NCI-H748 (cell line): ENCODE results near the gene DNAJC7.
A peak's percentile ranks its signal among the peaks of the same experiment; 100 is the strongest.

ENCODE experiments used
- DNase-seq: peaks from one replicate; lab custom pipeline; 2025; ENCODE audit not compliant: unreplicated experiment; lab: John Stamatoyannopoulos, UW

Gene DNAJC7

DNA sequence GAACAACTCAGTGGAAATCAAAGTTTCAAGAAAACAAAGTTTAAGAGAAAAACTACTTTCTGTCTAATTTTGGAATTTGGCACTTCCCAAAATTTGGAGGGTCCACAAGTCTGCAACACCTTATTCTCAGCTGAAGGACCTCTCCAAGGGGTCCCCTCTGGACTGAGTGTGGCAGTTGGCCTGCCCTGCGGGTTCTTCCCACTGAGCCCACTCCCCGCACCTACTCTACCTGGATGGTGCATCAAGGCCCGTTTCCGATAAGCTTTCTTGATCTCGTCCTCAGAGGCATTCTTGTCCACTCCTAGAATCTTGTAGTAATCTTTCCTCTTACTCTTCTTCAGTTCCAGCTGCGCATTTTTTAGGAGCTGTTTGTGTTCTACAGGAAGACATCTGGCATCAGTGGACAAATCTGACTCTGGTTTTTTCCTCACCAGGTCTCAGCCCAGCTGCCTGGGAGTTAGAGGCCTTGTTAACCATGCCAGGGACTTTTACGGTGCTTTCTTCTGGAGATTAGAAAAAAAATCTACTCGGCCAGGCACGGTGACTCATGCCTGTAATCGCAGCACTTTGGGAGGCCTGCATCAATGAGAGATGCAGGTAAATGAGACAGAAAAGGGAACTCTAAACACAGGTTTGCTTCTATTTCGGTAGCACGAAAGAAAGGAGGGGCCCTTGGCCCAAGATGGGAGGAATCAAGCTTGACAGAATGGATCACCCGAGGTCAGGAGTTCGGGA lies 35.0 kb downstream of the DNAJC7 start:
- no peak for DNase-seq

DNA sequence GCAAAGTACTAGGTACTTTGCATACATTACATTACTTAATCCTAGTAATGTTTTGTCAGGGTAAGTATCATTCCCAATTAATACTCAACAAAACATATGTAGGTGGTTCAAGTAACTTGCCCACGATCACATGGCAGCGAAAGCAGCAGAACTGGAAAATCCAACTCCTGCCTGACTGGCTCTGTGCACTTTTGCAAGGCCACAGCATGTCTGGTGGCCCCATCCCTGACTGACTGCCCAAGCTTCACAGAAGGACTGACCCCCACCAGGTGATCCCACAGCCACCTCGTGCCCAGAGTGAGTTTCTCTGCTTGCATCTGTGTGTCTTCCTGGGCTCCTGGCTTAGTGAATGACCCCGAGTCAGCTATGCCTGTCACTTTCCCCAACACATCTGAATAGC lies 39.2 kb downstream of the DNAJC7 start:
- no peak for DNase-seq

DNA sequence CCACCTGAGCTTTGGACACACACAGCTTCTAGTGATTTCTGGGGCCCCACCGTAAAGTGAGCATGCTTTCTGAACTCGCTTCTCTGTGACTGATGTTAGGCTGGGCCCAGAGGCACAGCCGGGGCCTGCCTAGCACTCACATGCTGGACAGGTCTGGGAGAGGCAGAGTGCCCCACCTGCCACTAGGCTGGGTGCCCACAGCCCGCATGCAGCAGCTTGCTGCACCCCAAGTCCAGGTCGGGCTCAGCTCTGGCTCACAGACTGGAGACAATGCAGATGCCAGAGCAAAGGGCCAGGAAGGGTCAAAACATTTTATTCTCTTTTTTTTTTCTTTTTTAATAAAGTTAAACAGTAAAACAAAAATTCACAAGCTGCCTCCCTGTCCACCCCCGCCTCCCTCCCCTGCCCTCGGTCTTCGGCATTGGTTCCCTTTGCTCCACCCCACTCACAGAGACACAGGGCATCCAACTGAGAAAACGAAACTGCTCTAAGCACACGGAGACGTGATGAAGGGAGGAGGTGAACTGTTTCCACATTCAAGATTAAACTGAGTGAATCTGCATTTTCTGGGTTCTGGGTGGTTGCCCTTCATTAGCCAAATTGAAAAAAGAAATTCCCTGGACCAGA lies 41.0 kb downstream of the DNAJC7 start:
- no peak for DNase-seq

DNA sequence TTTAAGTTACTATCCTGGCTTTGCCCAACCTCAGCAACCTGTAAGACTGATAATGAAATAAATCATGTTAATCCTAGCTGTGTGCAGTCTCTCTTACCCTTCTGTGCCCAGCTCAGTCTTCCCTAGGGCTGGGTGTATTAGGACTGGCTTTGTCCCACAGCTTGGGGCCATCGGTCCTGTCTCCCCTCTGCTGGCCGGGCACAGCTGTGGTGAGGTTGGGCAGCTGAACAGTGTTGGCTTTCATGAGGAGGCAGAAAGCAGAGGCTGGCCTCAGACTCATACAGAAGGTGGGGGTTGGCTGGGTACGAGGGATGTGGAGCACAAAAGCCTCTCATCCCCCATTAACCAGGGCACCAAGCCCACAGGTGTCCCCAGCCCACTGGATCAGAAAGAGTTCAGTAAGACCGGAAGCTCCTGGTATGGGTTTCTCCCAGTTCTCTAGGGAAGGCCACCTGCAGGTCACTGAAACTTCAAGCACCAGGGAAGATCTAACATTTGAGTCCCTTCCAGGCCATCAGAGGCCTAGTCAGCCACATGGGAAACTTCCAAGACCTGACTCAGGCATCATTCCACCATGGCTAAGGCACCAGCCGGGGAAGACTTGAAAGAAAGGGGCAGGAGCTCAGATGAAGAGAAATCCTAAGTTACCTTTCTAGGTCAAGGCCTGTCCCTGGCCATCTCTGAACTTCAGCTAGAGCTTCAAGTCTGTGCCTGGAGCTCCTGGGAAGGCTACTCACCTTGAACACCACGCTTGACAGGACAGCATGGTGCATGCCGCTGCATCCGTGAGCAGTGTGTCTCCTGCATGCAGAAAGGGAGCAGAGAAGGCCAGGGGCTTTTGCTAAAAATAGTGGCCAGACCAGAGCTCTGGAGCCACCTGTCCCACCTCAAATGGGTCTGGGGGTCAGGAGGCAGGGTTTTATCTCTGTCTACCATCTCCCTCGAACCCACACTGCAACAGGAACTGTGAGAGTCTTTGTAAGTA lies 41.8 kb downstream of the DNAJC7 start:
- no peak for DNase-seq

DNA sequence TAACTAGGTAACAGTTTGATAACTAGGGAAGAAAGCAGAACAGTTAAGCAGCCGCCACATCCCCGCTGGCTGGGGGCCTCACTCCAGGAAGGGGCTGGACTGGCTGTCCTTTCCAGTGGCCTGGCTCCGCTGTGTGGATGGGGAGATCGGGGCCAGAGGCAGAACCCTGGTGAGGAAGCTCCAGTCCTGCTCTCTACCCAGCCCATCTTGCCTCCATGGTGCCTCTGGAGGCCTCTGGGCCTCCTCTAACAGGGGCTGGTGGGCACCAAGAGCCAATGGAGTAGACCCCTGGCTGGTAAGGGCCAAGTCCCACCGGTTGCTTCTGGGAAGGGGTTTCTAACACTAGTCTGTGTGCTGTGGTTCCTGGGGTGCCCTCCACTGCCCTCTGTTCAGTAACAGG lies 42.6 kb downstream of the DNAJC7 start:
- no peak for DNase-seq

DNA sequence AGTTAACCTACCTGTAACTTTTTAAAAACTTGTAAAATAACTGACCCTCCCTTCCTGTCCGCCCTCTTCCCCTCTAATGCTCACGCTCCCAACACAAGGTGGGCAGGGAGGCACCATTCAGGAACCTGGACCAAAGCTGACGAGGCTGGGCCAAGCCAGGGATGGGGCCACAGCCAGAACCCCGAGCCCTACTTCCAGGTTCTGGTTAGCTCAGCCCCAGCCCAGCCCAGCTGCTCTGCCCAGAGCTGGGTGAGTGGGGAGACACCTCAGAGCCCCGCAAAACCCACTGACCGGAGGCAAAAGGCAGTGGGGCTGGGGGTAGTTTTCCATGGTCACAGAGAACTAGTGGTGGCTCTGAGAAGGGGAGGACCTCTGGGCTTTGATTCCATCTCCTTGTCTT lies 43.2 kb downstream of the DNAJC7 start:
- no peak for DNase-seq

DNA sequence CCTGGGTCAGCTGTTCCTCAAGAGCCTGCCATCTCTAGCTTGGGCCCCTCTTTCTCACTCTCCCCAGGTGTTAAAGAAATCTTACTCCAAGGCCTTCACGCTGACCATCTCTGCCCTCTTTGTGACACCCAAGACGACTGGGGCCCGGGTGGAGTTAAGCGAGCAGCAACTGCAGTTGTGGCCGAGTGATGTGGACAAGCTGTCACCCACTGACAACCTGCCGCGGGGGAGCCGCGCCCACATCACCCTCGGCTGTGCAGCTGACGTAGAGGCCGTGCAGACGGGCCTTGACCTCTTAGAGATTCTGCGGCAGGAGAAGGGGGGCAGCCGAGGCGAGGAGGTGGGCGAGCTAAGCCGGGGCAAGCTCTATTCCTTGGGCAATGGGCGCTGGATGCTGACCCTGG lies 43.8 kb downstream of the DNAJC7 start:
- no peak for DNase-seq

DNA sequence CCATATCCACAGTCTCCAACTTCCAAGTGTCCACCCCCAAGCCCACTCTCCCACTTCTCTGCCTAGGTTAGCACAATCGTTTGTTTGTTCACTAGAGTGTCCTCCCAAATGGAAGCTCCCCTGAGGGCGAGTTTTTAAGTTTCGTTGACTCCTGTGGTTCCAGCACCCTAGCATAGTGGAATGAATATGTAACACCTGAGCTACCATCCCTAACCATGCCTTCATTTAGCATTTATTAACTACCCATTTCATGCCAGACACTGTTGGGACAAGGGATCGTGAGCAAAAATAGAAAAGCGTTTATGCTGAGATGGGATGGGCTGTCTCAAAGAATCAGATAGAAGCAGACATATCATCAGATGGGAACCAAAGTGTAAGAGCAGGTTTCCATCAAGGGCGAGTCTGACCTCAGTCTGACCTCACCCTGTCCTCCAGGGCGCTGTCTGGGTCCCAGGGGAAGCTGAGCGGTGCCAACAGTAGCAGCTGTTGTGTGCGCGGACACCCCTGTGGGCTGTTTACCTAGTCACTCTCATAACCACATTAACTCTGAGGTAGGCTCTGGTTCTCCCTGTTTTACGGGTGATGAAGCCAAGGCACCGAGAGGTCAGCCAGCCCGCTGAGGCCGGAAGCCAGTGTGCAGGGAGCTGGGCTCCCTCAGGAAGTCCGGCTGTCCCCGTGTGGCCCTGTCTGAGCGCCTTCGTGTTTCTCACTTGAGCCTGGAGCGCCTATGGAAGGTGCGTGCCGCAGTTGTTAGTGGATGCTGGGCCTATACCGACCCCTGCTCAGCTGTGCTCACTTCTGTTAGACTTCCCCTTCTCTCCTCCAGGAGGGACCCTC lies 44.5 kb downstream of the DNAJC7 start:
- DNase-seq, result no peak

DNA sequence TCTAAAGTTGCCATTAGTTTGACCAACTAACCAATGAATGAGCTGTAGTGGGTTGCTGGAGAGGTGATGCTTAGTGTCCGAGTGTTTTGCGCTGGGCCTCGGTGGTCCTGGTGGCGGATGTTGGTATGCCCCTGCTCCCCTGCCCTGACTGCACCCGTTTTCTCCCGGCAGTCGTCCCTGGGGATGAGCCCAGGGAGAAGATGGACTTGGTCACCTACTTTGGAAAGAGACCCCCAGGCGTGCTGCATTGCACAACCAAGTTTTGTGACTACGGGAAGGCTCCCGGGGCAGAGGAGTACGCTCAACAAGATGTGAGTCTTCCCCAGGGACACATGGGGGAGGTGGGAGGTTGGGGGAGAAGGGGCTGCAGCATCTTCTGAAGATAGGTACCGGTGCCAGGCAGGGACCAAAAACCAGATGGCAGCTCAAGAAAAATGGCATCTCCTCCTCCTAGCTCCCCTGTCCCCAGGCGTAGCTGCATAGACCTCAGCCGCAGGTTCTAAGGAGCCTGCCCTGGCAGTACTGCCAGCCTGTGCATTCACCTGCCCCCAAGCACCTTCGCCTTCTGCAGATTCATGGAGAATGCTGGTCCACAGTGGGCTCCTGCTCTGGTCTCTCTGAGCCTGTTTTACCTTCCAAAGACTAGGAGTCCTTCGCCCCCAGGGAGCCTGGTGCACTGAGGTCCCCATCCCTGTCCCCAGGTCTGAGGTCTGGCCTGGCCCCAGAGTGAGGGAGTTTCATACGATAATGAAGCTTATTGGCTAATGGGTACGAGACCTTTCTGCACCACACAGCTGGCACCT lies 45.3 kb downstream of the DNAJC7 start:
- DNase-seq, result no peak

DNA sequence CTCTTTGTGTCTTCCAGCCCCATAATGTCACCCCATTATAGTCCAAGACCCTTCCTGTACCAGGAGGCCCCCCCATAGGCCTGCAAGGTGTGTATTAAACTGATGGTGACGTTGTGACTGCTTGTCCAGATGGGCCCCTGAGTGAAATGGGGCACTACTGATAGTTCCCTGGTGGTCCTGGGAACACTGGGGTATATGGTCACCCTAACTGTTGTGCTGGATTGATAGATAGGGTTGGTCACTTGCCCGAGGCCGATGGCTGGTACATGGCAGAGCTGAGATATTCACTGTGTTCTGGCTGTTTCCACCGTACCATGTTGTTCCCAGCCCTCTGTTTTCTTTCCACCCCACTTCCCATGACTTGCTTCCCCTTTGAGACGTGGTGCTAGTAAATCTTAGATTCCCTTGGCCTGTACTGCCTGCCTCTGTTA lies 46.3 kb downstream of the DNAJC7 start:
- no peak for DNase-seq

DNA sequence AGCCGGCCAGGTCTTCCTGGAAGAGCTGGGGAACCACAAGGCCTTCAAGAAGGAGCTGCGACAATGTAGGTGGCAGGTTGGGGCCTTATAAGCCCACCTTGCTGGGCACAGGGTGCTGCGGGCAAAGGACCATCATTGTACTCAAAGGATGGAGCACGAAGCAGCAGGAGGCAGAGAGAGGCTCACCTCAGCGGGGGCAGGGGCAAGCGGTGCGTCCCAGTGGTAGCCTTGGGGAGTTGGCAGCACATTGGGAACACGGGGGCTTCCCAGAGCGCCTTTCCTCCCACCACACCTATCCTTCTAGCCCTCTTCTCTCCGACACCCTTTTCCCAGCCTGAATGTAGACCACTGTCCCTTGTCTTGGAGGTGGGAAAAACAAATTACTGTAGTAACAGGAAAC lies 48.6 kb downstream of the DNAJC7 start:
- no peak for DNase-seq

DNA sequence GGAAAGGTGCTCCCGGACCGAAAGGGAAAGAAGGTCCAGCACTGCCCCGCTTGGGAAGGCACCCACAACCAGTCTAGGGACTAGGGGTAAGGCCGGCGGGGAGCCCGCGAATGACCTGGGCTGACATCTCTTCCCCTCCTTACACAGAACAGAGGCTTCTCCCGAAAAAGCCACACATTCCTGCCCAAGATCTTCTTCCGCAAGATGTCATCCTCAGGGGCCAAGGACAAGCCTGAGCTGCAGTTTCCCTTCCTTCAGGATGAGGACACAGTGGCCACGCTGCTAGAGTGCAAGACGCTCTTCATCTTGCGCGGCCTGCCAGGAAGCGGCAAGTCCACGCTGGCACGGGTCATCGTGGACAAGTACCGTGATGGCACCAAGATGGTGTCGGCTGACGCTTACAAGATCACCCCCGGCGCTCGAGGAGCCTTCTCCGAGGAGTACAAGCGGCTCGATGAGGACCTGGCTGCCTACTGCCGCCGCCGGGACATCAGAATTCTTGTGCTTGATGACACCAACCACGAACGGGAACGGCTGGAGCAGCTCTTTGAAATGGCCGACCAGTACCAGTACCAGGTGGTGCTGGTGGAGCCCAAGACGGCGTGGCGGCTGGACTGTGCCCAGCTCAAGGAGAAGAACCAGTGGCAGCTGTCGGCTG lies 49.2 kb downstream of the DNAJC7 start:
- DNase-seq, result no peak

DNA sequence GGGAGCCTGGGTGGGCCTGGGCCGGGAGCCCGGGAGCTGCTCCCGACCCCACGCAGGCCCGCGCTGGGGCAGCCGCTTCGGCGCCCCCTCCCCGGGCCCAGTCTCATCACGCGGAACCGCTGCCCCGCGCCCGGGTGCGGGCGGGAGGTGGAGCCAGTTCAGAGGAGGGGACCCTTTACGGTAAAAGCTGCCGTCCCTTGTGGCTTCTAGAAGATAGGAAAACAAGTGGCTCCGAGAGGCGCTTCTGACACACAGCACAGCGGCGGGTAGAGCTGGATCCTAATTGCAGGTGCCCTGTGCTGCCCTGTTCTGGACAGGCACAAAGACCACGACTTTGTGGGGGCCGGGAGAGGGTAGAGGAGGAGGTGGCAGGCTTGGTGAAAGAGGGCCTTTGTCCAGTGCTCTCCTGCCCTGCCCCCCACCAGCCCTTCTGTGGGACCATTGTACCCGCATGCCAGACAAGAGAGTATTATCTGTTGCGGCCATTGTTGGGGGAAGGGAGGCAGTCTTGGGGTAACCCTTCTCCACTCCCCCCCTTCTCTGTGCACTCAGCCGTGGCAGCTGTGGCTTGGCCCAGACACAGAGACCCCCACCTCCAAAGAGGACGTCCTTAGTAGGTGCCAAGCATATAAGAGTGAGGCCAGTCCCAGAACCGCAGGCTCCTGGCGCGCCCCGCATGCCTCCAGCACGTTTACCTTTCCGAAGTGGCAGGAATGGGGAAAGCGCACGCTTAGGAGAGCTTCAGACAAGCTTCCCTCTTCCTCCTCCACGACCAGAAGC lies 49.9 kb downstream of the DNAJC7 start:
- DNase-seq, result peak; percentile 54

DNA sequence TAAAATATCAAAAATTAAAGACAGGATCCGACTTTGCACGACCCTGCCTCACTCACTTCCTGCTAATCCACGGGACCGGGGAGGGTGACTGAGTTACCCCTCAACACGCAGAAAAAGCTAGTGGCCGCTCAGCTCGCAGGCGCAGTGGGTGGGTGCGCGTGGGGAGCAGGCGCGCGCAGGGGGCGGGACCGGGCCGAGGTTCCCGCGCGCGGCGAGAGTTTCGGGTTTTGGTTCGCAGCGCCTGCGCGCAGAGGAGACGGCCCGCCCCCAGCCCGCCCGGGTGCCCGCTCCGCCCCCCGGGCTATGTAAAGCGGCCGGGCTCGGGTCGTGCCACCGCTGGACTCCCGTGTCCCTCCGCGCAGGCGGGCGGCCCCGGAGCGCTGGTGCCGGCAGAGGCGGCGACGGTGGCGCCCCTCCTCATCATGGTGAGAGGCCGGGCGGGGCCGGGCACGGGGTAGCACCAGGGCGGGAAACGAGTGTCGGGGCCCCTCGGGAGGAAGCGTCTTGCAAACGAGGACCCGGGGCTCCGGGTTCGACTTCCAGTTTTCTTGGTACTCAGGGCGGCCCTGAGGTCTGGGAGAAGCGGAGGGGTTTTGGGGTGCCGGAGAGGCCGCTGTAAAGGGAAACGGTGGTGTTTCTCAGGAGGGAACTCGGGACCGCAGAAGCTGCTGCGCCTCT lies 50.6 kb downstream of the DNAJC7 start, which contains the start of gene CNP:
TSS of gene CNP (plus strand) at position 333 of the 678 bp plus-strand sequence. CDS start at position 423, 90 bp downstream.
- peak; percentile 94 for DNase-seq

DNA sequence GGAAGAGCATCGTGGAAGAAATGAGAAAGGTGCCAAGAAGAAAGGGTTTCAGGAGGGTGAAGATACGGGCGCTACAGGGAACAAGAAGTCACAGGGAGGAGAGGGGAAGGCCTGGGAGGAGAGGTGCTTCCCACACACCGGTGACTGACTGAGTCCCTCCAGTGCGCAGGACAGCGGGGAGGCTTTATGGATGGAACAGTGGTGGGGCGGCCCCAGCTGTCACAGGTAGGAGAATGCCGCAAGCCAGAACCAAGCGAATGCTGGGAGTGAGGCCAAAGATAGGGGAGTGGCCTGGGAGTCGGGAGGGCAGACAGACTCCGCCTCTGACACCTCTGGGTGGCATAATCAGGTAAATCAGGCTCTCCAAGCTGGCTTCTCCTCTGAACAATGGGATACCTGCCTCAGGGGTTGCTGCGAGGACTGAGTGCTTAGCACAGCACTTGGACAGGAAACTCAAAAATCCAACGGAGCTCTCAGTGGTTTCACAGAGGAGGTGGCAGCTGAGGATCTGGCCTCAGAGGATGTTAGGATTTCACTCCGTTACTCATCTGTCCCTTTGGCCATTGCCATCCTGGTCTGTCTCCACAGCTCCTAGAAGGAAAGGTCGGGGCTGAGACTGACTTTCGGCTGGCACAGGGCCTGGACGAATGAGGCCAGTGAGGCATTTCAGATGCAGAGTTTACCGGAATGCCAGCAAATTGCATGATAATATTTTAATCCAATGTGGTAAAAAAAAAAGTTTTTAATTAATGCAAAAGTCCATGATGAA lies 51.4 kb downstream of the DNAJC7 start:
- peak; percentile 94 for DNase-seq

DNA sequence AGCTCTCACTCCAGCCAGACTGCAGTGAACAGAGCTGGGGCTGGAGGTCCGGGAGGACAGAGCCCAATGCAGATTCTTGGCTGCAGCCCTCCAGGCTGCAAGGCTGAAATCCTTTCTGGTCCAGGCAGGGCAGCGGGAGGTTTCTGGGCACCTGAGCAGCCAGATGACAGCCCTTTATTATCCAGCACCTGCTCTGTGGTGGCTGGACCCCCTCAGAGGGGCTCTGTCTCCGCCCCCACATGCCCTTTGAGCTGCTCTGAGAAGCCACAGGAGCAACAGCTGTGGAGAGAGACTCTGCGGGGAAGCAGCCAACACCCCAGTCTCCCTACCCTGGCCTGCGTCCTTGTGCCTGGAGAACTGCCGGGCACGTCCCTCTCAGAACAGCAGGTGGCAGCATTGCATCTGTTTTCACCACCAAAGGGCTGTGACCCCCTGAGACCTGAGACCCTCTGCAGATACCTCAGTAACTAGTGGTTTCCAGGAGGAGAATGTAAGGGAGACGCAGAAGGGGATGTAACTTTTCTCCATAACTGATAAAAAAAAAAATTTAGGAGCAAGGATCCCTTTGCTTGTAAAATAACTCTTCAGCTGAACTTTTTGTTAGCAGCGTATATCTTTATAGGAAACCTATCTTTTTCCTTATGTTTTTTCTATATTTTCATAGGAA lies 54.3 kb downstream of the DNAJC7 start:
- DNase-seq, result peak; percentile 66

DNA sequence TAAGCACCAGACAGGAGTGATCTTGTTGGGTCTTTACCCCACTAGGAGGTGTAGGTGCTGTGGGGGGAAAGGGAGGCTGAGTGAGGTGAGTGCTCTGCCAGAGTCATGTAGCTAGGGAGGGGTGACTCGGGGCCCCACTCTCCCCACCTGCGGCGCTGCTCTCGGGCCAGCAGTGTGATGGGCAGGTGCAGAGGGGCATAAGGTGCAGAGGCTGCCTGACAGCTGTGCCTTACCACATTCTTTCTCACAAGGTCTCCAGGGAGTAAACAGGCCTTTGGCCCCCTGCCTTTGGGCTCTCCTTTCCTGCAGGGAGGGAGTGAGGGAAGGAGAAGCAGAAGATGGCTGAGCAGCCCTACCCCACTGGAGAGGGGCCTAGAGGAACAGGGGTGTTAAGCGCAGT lies 55.1 kb downstream of the DNAJC7 start:
- DNase-seq, result no peak
